Neural progenitor cell (in vitro differentiated cells): Measurements from ENCODE around the gene TP53BP2. TPM values are rescaled to one million over a fixed set of nuclear protein-coding genes. Genes with fewer than 3 reads are reported as not detected.

Source experiments
- DNase-seq: peaks from one replicate; pipeline ENCODE4 v3.0.0-alpha.2; 2016; ENCODE audit warnings: low spot score
- H2AFZ ChIP-seq: fragments of 200-600 bp; sonication (generic); replicated peaks from 2 replicates; pipeline ENCODE4 v1.6.1; 2016; ENCODE audit warnings: antibody characterized with exemption
- H3F3A ChIP-seq: fragments of 200-600 bp; sonication (generic); 2 replicates; pipeline ENCODE4 v1.6.1; 2016; ENCODE audit warnings: antibody characterized with exemption, low read depth
- H3K27ac ChIP-seq: fragments of 200-600 bp; sonication (generic); 2 replicates; pipeline ENCODE4 v1.5.1; 2016; ENCODE audit warnings: mild to moderate bottlenecking
- H3K27me3 ChIP-seq: fragments of 200-600 bp; sonication (generic); 2 replicates; pipeline ENCODE4 v1.6.1; 2016; ENCODE audit warnings: mild to moderate bottlenecking, moderate library complexity
- H3K36me3 ChIP-seq: fragments of 200-600 bp; sonication (generic); 2 replicates; pipeline ENCODE4 v1.5.1; 2016
- H3K4me1 ChIP-seq: fragments of 200-600 bp; sonication (generic); 2 replicates; pipeline ENCODE4 v1.6.1; 2016; ENCODE audit warnings: mixed run types
- H3K4me2 ChIP-seq: fragments of 200-600 bp; sonication (generic); 2 replicates; pipeline ENCODE4 v1.6.1; 2016
- H3K4me3 ChIP-seq: fragments of 200-600 bp; sonication (generic); 2 replicates; pipeline ENCODE4 v1.5.1; 2016
- H3K79me2 ChIP-seq: fragments of 200-600 bp; sonication (generic); 2 replicates; pipeline ENCODE4 v1.6.1; 2016; ENCODE audit warnings: low read depth
- H3K9ac ChIP-seq: fragments of 200-600 bp; sonication (generic); 2 replicates; pipeline ENCODE4 v1.6.1; 2016
- H3K9me3 ChIP-seq: fragments of 200-600 bp; sonication (generic); 2 replicates; pipeline ENCODE4 v1.5.1; 2016; ENCODE audit warnings: low read depth
- H4K20me1 ChIP-seq: fragments of 200-600 bp; sonication (generic); 2 replicates; pipeline ENCODE4 v1.6.1; 2016; ENCODE audit warnings: low read depth
- H3K27ac Mint-ChIP-seq: 3 replicates; pipeline ENCODE4 v1.8.0; 2021; ENCODE audit warnings: mixed read lengths
- H3K27me3 Mint-ChIP-seq: 2 replicates; pipeline ENCODE4 v1.8.0; 2022; ENCODE audit warnings: low read depth, mild to moderate bottlenecking, inconsistent platforms, moderate library complexity, mixed read lengths; ENCODE audit not compliant: insufficient read depth
- H3K36me3 Mint-ChIP-seq: 3 replicates; pipeline ENCODE4 v1.8.0; 2021; ENCODE audit warnings: mixed read lengths
- H3K4me1 Mint-ChIP-seq: 3 replicates; pipeline ENCODE4 v1.8.0; 2021; ENCODE audit warnings: mixed read lengths
- H3K4me3 Mint-ChIP-seq: 3 replicates; pipeline ENCODE4 v1.8.0; 2021; ENCODE audit warnings: mild to moderate bottlenecking, moderate library complexity, mixed read lengths
- H3K9me3 Mint-ChIP-seq: 3 replicates; pipeline ENCODE4 v1.8.0; 2020; ENCODE audit warnings: mixed read lengths
- EZH2 ChIP-seq: fragments of 200-600 bp; sonication (generic); IDR thresholded peaks from 2 replicates; pipeline ENCODE4 v1.6.1; 2017; ENCODE audit warnings: antibody characterized with exemption, mild to moderate bottlenecking, moderate library complexity
- EZH2phosphoT487 ChIP-seq: fragments of 200-600 bp; sonication (generic); IDR thresholded peaks from 2 replicates; pipeline ENCODE4 v1.6.1; 2017; ENCODE audit warnings: antibody characterized with exemption
- total RNA-seq: library from RNA; depleted of rRNA; stranded (reverse); fragments of >200 nt; gene quantifications from 2 replicates; pipeline ENCODE4 v1.2.3, GENCODE V29; 2015; ENCODE audit warnings: low replicate concordance
- TF ChIP-seq, protein P1 (sequence below): fragments of 200-600 bp; sonication (generic); IDR thresholded peaks from 2 replicates; pipeline ENCODE4 v1.5.1; 2017; ENCODE audit warnings: antibody characterized with exemption, mild to moderate bottlenecking

TP53BP2 gene
- total RNA-seq, 1 donor from 2014 or later, result 56.3 TPM

DNA sequence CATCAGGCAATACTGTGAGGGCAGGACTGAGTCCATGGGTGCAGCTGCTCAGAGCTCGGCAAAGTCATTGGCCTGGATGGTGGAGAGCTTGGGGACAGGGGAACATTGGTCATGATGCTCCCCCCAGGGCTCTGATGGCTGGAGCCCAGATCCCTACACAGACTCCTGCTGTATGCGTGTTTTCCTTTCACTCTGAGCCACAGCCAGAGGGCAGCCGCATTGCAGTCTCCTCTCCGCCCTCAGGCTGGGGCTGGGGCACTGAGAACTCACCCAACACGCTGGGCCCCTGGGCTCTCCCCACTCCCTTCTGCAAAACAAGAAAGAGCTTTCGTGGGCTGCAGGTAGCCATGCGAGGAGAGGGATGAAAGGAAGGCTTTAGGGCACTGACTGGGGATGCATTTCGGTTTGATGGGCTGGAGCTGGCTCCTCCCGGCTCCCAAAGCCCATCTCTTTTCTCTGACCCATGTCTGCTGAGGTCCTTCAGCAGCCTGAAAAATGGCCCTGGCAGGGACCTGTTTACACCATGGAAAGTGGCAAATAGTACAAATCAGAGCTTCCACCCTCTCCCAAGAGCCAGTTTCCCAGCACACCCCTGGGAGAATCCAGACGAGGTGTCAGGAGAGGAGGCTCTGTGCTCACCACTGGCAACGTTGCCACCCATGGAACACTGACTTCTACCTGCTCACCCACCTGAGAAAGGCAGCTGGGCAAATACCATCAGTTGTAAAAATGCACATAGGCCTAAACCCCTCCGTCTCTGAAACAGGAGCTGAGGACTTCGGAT, 89.6 kb downstream of the TP53BP2 start:
- Histone ChIP-seq H3K27ac (no peak overlapping the region), H3K36me3 (no peaks in the 10 kb centered on the region), H3K79me2 (no peaks in the 10 kb centered on the region), H3K4me1 (no peaks in the 10 kb centered on the region), H3K9me3 (no peaks in the 10 kb centered on the region), H3K27me3 (no peaks in the 10 kb centered on the region), H3K4me3 (no peak overlapping the region), H4K20me1 (no peaks in the 10 kb centered on the region), H3K4me2 (no peak overlapping the region), H3K9ac (no peak overlapping the region), H2AFZ (no peak overlapping the region), H3F3A (no peaks in the 10 kb centered on the region)
- peak; percentile 12 for DNase-seq
- Mint-ChIP-seq H3K9me3 (no peaks in the 10 kb centered on the region), H3K4me1 (no peaks in the 10 kb centered on the region), H3K4me3 (no peak overlapping the region), H3K36me3 (peaks cover 25% of the 10 kb centered on the region), H3K27me3 (peaks cover 6% of the 10 kb centered on the region), H3K27ac (no peak overlapping the region)
- TF ChIP-seq, protein P1, sequence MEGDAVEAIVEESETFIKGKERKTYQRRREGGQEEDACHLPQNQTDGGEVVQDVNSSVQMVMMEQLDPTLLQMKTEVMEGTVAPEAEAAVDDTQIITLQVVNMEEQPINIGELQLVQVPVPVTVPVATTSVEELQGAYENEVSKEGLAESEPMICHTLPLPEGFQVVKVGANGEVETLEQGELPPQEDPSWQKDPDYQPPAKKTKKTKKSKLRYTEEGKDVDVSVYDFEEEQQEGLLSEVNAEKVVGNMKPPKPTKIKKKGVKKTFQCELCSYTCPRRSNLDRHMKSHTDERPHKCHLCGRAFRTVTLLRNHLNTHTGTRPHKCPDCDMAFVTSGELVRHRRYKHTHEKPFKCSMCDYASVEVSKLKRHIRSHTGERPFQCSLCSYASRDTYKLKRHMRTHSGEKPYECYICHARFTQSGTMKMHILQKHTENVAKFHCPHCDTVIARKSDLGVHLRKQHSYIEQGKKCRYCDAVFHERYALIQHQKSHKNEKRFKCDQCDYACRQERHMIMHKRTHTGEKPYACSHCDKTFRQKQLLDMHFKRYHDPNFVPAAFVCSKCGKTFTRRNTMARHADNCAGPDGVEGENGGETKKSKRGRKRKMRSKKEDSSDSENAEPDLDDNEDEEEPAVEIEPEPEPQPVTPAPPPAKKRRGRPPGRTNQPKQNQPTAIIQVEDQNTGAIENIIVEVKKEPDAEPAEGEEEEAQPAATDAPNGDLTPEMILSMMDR, result no peak
- TF ChIP-seq EZH2 (no peak), EZH2phosphoT487 (no peak)

DNA sequence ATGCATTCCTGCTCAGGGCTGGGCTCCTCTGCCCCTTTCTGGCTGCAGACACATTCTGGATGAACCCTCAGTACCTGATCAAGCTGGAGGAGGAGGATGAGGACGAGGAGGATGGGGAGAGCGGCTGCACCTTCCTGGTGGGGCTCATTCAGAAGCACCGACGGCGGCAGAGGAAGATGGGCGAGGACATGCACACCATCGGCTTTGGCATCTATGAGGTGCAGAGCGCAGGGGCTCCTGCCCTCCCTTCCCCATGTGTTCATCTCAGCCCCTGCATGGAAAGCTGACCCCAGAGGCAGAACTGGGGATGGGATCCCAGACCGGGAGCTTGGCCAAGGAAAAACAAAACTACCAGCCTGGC, 90.3 kb downstream of the TP53BP2 start:
- Mint-ChIP-seq H3K27ac (no peak overlapping the region), H3K4me1 (no peaks in the 10 kb centered on the region), H3K27me3 (peaks cover 6% of the 10 kb centered on the region), H3K4me3 (no peak overlapping the region), H3K36me3 (peaks cover 25% of the 10 kb centered on the region), H3K9me3 (no peaks in the 10 kb centered on the region)
- no peak overlapping the region for H3K27ac ChIP-seq
- no peak overlapping the region for H3K4me2 ChIP-seq
- no peaks in the 10 kb centered on the region for H3F3A ChIP-seq
- no peaks in the 10 kb centered on the region for H4K20me1 ChIP-seq
- H3K36me3 ChIP-seq, result no peaks in the 10 kb centered on the region
- no peaks in the 10 kb centered on the region for H3K27me3 ChIP-seq
- no peaks in the 10 kb centered on the region for H3K4me1 ChIP-seq
- TF ChIP-seq EZH2 (no peak), EZH2phosphoT487 (no peak)
- TF ChIP-seq, protein P1, result no peak
- DNase-seq, result no peak
- no peak overlapping the region for H3K4me3 ChIP-seq
- no peak overlapping the region for H3K9ac ChIP-seq
- H3K9me3 ChIP-seq, result no peaks in the 10 kb centered on the region
- no peaks in the 10 kb centered on the region for H3K79me2 ChIP-seq
- no peak overlapping the region for H2AFZ ChIP-seq

DNA sequence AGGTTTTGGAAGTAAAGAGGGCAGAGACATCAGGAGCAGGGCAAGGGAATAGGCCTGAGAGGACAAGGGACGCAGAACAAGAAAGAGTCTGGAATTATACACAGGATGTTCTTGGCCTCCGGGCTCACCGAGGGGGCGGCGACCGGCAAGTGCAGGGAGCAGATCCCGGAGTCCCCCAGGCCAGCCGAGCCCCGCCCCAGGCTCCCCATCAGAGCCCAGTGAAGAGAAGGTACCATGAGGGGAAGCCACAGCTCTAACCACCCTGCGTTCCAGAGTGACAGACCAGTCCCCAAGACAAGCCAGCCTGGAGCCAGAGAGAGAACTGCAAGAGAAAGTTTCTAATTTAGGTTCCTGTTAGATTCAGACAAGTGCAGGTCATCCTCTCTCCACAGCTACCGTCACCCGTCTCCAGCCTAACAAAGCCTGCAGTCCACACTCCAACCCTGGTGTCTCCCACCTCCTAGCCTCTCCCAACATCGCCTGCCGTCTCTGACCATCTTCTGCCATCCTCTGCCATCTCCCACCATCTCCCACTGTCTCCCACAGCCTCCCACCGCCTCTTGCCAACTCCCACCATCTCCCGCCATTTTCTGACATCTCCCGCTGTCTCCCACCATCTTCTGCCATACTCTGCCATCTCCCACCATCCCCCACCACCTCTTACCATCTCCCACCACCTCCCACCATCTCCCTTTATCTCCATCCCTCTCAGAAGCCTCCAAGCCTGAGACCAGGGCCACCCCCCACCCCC, 90.9 kb downstream of the TP53BP2 start:
- no peaks in the 10 kb centered on the region for H3F3A ChIP-seq
- TF ChIP-seq EZH2phosphoT487 (no peak), EZH2 (no peak)
- TF ChIP-seq, protein P1, result no peak
- DNase-seq, result no peak
- H3K4me1 ChIP-seq, result no peaks in the 10 kb centered on the region
- no peaks in the 10 kb centered on the region for H3K36me3 ChIP-seq
- no peaks in the 10 kb centered on the region for H3K9me3 ChIP-seq
- Mint-ChIP-seq H3K9me3 (no peaks in the 10 kb centered on the region), H3K27ac (no peak overlapping the region), H3K4me3 (no peak overlapping the region), H3K27me3 (peaks cover 4% of the 10 kb centered on the region), H3K36me3 (peaks cover 26% of the 10 kb centered on the region), H3K4me1 (no peaks in the 10 kb centered on the region)
- no peak overlapping the region for H3K9ac ChIP-seq
- H4K20me1 ChIP-seq, result no peaks in the 10 kb centered on the region
- no peak overlapping the region for H3K4me2 ChIP-seq
- no peaks in the 10 kb centered on the region for H3K27me3 ChIP-seq
- no peak overlapping the region for H2AFZ ChIP-seq
- H3K4me3 ChIP-seq, result no peak overlapping the region
- no peak overlapping the region for H3K27ac ChIP-seq
- no peaks in the 10 kb centered on the region for H3K79me2 ChIP-seq
